ENCODE results near the gene RIN3.

- TF ChIP-seq REST (IDR thresholded peaks at IDR 0.05) = no peak
- no peak for TF ChIP-seq JUND (IDR thresholded peaks at IDR 0.05)
- no peak for TF ChIP-seq YY1 (IDR thresholded peaks at IDR 0.05)
- no peak for TF ChIP-seq CTCF (IDR thresholded peaks at IDR 0.05; ENCODE audit: low read depth, low read length, missing input control)
- TF ChIP-seq RXRA (IDR thresholded peaks at IDR 0.05) = no peak
- TF ChIP-seq ATF3 (IDR thresholded peaks at IDR 0.05) = no peak
- TF ChIP-seq SP1 (IDR thresholded peaks at IDR 0.05) = no peak
- no peak for TF ChIP-seq HNF4G (IDR thresholded peaks at IDR 0.05)
- TF ChIP-seq EGR1 (IDR thresholded peaks at IDR 0.05; ENCODE audit: low read depth in 2 of 2) = no peak
- TF ChIP-seq TAF1 (conservative IDR thresholded peaks at IDR 0.05) = no peak
- no peak for TF ChIP-seq FOXA2 (IDR thresholded peaks at IDR 0.05)
- no peak for TF ChIP-seq GABPA (IDR thresholded peaks at IDR 0.05 in 1 of 2, conservative IDR thresholded peaks at IDR 0.05 in 1 of 2)
- TF ChIP-seq MAX (IDR thresholded peaks at IDR 0.05) = no peak
These were observed 63.8 kb downstream of the RIN3 start for GRCh38 chr14:92577321-92577742.

Data from liver (tissue), 3 donors.